ENCODE results near the gene EFNA4.
"Not testable (repeated sequence)": the region's sequence is repeated elsewhere in the genome, so short reads cannot be mapped to it uniquely, and the experiment has no call there.

The EFNA4 gene

GRCh38 chr1:155091071-155092051 is 27.8 kb downstream of the EFNA4 start:
- DNase-seq, result peak; percentile 86 to 97

- no peak for DNase-seq
These were observed 28.6 kb downstream of the EFNA4 start for GRCh38 chr1:155092131-155092530.

DNA sequence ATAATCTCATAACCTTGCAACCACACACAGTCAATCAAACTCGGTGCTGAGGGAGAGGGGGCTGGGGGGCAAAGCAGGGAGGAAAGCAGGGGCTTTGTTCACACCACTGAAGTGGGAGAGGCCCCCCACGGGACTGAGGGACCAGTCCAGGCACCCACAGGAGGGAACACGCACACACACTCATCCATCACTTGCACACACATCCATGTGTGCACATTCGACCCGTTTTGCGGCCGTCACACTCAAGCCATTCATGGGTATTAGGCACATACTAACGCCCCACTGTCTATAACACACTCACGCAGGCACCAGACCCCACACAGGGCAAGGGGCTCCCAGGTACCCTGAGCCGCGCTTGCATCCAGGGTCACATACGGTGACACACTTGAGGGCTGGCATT is 29.1 kb downstream of the EFNA4 start:
- no peak for DNase-seq

DNA sequence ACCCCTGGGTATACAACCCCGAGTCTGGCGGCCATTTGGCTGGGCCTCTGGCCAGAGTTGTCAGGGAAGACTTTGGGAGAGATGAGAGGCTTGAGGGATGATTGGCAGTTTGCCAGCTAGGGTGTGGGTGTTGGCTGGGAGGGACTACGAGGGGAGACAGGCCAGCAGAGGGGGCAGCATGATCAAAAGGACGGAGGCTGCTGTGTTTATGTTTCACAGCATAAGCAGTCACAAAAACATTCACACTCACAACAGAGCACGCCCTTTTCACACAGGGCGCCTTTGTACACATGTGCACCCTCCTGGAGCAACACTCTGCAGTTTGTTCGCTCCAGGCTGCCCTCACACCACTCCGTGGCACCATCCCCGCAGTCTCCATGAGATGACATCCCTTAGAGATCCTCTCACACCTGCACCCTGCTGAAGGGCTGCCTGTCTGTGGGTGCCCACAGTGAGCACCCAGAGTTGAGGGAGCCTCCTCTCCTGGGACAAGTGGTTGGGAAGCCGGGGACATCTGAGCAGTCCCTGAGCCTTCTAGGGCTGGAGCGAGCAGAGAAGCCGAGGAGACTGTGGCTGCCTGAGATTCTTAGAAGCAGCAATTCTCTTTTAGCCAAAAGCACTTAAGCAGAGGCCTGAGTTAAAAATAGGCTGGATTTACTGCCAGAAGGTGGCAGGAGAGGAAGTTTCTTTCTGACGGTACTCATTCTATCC is 30.5 kb downstream of the EFNA4 start:
- peak; percentile 79 to 86 for DNase-seq

- no peak for DNase-seq
These were observed 31.0 kb downstream of the EFNA4 start for GRCh38 chr1:155094622-155094948.

DNA sequence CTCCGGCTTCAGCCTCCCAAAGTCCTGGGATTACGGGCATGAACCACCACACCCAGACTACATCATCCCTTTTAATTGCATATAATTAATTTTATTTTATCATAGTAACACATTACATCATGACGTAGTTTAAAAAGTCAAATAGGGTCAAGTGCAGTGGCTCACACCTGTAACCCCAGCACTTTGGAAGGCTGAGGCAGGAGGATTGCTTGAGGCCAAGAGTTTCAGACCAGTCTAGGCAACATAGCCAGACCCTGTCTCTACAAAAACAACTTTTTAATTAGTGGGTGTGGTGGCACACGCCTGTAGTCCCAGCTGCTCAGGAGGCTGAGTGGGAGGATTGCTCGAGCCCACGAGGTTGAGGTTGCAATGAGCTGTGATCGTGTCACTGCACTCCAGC is 35.8 kb downstream of the EFNA4 start:
- DNase-seq, result no peak

DNA sequence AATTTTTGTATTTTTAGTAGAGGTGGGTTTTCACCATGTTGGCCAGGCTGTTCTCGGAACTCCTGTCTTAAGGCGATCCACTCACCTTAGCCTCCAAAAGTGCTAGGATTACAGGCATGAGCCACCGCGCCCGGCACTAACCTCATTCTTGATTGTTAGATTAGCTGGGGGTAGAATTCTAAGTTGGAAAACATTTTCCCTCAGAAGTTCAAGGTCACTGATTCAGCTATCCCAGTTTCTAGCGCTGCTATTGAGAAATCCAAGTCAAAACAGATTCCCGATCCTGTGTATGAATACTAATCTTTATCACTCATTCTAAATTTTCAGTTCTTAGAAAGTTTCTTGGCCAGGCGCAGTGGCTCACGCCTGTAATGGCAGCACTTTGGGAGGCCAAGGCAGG is 39.8 kb downstream of the EFNA4 start:
- DNase-seq, result no peak

- no peak for DNase-seq
These were observed 41.3 kb downstream of the EFNA4 start for GRCh38 chr1:155104605-155105534.

- DNase-seq, result no peak
These were observed 42.1 kb downstream of the EFNA4 start for GRCh38 chr1:155105604-155106011.

DNA sequence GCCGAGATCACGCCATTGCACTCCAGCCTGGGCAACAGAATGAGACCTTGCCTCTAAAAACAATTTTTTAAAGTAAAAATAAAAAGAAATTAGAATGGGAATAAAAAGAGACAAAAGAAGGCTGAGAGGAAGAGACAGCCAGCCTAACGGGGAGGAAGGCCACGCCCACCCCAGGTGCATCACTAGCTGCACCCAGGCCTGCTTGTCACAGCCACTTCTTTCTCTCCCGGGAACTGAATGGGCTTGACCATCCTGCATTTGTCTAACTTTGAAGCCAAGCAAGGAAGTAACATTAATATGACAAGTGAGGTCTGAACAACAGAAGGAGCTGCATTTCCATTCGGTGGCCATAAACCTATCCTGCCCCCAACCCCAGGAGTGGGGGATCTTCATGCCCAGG is 43.3 kb downstream of the EFNA4 start:
- peak in 1 of 2 experiments; percentile 53 for DNase-seq

GRCh38 chr1:155107309-155108264 is 44.0 kb downstream of the EFNA4 start:
- DNase-seq, result no peak

- no peak for DNase-seq
These were observed 44.8 kb downstream of the EFNA4 start for GRCh38 chr1:155108296-155108695.

DNA sequence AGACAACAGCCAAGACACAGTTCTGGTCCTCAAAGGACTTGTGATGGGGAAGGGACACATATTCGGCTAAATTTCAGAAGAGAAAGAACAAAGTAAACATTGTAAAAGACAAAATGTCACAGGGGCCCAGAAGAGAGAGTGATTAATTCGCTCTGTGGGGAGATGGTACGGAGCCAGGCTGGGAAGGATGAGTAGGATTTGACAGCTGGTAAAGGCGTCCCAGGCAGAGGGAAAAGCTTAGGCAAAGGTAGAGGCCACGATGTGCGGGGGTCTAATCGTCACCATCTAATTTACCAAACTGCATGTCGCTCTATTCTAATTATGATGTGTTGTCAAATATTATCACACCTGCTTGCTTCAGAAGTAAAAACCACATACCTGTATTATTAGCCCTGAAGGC is 46.8 kb downstream of the EFNA4 start:
- no peak for DNase-seq

GRCh38 chr1:155110826-155111225 is 47.3 kb downstream of the EFNA4 start:
- no peak for DNase-seq

DNA sequence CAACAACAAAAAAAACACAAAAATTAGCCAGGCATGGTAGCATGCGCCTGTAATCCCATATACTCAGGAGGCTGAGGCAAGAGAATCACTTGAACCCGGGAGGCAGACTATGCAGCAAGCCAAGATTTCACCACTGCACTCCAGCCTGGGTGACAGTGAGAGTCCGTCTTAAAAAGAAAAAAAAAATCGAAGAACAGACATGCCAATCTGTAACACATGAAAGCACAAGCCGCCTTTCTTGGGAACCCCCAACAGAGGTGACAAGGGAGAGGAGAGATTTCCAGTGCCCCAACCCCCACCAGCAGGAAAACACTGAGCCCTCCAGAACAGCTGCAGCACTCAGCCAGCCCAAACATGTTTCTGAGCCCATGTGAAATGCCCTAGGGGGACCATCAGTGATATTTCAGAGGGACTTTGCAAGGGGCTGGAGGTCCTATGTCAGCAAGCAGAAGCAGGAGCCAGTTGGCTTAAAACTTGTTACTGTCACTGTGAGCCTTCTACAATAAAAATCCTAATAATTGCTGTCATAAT is 50.0 kb downstream of the EFNA4 start:
- peak in 1 of 2 experiments; percentile 46 for DNase-seq

GRCh38 chr1:155116113-155116764 is 52.7 kb downstream of the EFNA4 start:
- no peak for DNase-seq

DNA sequence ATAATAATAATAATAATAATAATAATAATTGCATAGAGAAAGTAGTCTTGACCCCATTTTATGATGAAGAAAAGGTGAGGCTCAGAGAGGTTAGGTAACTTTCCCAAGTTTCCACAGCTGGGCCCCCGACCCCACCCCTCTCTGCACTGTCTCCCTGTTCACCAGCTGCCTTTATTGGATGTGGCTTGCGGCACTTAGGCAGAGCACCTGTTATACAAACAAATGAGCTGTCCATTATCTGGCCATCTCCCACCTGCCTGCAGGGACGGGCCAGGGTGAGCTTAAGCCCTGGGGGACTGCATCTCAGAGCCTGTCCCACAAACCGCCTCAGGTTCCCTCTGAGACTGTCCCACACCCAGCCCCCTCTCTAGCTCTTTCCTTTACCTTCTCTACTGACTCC is 54.1 kb downstream of the EFNA4 start:
- peak; percentile 97 to 98 for DNase-seq

GRCh38 chr1:155118090-155118489 is 54.5 kb downstream of the EFNA4 start:
- not testable (repeated sequence) for DNase-seq

Measured in NCI-H526 (cell line).